HT-29 (cell line): ENCODE results near the gene LRRC26. TPM values are rescaled to one million over a fixed set of nuclear protein-coding genes. Genes with fewer than 3 reads are reported as not detected.
A peak's percentile ranks its signal among the peaks of the same experiment; 100 is the strongest.

Experiments
- DNase-seq: peaks from one replicate; pipeline ENCODE4 v3.0.0-alpha.2; 2015; ENCODE audit warnings: low spot score
- total RNA-seq: library from RNA; depleted of rRNA; stranded (reverse); fragments of >200 nt; shearing (Covaris generic); gene quantifications from 2 replicates; pipeline ENCODE4 v1.2.3, GENCODE V29; 2014

Gene LRRC26
- total RNA-seq, 1 experiment from 2014 or later, result 0.43 TPM

DNA sequence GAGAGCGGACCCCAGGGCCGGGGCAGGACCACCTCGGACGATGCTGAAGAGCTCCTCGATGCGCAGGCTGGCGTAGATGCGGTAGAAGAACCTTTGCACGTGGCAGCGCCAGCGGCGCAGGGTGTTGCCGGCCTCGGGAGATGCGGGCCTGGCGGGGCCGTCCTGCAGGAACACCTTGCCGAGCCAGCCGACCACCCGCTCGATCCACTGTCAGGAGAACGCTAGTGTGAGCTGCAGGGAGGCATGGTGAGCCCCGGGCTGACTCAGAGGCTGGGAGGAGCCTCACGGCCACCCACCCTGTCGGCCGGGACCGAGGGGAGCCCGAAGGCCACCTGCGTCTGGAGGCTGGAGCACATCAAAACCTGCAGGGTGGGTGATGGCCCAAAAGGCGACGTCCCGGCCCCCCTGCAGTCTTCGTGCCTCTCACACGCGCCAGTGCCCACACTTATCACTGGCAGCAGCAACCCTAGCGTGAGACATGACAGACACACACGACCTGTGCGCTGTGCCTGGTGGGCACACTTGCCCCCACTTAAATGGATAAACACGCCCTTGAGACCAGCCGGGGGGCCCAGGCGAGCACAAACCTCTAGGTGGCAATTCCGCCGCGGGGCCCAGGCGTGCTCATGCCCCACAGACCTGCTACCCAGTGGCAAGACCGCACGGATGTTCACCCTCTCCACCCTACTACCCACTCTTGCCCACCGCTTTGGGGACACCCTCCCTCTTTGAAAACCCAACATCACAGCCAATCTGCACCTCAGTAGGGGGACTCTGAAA lies 15.2 kb upstream of the LRRC26 start:
- DNase-seq, result no peak

DNA sequence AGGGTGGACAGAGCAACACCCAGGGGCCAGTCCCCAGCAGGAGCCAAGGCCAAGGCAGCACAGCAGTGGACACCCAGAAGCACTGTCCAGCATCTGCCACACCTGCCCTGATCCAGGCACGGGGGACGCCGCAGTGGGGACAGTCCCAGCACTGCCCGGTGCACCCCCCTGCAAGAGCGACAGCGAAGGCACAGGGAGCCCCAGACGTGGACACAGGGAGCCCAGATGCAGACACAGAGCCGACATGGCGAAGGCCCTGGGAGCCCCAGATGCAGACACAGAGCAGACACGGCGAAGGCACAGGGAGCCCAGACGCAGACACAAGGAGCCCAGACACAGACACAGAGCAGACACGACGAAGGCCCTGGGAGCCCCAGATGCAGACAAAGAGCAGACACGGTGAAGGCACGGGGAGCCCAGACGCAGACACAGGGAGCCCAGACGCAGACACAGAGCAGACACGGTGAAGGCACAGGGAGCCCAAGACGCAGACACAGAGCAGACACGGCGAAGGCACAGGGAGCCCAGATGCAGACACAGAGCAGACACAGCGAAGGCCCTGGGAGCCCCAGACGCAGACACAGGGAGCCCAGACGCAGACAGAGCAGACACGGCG lies 14.2 kb upstream of the LRRC26 start:
- no peak for DNase-seq

DNA sequence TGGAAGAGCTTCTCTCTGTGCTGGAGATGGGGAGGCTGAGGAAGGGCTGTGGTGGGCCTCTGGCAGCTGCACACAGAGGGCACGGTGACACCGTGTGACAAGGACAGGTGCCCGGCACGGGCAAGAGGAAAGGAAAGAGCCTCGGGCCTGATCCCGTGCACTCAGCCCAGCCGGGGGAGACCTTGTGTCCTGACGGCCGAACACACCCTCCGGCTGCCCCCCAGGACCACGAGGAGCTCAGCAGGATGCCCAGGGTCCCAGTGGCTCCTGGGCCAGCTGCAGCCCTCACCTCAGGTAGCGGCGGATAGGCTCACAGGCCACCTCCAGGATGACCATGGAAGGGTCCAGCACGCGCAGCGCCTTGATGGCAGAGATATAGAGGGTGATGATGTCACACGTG lies 13.0 kb upstream of the LRRC26 start:
- no peak for DNase-seq

DNA sequence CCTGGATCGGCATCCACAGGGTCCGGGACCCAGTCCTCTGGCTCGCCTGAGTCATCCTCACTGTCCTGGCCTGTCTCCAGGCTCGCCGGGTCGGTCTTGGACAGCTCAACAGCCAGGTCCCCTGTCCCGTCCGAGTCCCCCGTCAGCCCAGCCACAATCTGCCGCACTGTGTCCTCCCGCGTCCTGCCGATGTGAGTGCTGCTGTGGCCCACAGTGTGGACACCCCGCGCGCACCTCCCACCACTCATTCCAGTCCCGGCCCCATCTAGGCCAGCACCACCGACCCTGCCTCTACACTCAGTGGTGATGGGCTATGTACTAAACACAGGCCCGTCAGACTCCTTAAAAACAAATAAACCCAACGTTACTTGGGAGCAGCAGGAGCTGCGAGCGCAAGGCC lies 11.8 kb upstream of the LRRC26 start:
- no peak for DNase-seq

DNA sequence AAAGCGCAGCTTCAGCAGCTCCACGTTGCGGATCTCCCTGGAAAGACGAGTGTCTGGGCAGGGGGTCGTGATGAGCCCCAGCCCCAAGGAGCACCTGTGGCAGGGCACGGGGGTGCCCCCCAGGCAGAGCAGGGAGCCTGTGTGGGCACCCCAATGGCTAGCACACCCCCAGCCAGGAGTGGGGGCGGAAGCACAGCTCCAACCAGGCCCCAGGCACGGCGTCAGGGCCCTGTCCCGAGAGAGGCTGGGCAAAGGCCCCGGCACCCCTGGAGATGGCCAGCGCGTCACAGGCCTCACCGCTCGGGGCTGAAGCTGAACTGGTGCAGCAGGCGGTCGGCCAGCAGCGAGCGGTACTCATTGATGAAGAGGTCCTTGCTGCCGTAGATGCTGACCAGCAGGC lies 10.6 kb upstream of the LRRC26 start:
- no peak for DNase-seq

DNA sequence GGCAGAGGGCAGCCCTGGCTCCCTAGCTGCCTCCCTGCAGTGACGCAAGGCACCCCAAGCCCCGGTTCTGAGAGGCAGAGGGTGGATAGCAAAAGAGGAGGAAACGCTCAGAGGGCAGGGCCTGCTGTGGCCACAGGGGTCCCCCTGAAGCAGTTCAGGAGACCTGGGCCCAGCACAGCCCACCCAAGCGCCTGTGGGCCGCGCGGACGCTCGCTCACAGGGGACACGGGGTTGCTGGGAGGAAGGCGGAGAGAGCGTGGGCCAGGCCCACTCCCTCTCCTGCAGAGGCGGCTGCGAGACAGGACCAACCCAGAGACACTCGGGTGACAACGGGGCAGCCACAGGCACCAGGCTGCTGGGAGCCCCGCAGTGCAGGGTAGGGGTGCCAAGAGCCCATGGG lies 9.9 kb upstream of the LRRC26 start:
- DNase-seq, result no peak

DNA sequence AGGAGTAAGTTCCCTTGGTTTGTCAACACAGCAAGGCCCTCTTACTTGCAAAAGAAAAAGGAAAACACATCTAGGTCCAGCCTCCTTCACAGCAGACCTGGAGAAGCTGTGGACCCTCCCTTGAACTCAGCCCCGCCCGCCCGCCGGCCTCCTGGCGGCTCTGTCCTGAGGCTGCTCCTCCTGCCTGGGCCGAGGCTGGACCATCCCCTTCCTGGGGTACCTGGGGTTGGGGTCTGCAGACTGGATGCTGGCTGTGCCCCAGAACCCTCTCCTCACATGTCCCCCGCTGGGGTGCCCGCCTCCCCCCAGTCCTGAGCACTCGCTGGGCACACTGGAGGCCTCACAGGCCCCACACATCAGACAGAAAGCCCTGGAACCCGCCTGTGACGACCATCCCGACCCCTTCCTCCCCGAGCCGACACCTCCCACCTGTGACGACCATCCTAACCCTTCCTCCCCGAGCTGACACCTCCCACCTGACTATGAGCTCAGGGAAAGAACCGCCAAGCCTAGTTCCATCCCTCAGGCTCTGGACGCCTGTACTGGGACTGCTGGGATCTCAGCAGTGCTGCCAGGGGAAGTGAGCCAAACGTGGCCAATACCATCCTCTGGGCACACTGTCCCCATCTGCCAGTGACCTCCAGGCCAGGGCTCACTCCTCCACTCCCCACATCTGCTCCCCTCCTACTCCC lies 9.2 kb upstream of the LRRC26 start:
- DNase-seq, result no peak

DNA sequence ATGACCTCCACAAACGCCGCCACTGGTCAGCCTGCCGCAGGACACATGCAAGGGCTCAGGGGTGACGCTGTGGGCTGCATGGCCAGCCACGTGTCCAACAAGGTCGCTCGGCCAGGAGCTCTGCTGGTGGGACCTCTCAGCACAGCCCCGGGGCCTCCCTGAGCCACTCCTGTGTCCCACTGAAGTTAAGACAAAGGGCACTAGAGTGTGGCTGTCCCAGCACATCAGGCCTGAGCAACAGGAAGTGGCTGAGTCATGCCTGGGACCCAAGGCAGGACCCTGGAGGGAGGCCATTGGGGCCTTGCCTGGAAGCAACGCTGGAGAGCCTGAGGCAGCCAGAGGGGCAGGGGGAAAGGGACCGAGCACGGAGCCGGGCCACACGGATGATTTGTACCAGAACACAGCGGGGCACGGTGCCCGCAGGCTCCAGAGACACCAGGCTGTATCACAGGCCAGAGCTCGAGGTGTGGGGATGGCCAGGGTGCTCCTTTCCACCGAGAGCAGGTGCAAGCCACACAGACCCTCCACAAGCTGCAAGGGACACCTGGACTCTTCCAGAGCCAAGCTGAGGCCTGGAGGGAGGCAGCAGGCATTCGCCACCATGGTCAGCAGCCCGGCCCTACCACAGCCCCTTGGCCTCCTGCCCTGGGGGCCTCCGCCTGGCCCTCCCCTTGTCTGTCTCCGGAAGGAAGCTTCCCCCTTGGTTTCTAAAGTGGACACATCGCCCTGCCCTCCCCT lies 8.5 kb upstream of the LRRC26 start:
- no peak for DNase-seq

DNA sequence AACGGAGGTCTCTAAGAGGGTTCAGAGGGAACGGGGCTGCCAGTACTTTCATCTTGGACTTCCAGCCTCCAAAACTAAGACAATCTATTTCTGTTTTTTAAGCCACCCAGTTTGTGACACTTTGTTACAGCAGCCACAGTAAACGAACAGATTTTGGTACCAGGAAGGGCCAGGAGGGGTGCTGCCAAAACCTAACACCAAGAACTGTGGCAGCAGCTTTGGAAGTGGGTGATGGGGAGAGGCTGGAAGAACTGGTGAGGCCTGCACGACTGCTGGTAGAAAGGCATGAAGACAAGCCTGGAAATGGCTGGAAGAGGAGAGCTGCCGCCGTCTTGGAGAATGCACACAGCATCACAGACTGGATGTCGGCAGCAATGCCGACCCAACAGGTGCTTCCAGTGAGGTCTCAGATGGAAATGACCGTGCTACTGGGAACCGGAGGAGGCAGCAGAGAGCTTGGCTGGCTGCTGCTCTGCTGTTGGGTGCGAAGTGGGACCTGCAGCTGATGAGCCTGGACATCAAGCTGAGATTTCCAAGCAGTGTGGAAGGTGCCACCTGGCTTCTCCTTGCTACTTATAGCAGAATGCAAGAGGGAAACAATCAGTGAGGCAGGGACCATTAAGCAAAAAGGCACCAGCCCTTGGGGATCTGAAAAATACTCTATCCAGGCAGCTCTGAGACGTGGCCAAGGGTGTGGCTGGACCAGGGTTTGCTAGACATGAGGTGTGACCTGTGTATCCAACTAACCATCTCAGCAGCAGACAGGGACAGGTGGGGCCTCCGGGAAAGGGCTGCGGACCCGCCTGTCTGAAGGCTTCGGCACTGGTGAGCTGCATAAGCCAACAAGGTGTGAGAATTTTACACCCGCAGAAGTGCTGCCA lies 6.7 kb upstream of the LRRC26 start:
- peak; percentile 79 for DNase-seq

DNA sequence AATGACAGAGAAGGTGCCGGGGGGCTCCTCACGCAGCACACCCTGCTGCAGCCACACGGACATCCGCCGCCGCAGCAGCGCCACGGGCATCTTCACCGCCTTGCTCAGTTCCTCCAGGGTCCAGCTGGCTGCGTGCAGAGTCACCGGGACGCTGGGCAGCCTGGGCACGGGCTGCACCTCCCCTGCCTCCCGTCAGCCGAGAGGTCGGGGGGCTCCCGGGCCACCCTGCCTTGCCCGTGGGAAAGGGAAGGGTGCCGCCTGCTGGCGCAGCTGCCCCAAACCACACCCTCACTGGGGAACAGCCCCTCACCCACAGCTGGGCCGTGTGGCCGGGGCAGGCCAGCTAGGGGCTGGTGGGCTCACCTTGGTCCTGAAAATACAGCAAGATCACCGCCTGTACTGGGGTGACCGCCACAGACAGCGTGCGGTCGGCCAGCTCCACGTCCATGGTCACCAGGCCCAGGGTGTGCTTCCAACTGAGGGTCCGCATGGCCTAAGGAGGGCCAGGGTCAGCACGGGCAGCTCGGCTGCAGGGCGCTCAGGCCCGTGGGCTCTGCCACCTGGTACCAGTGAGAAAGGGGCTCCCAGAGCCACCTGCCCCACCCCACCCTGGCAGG lies 5.6 kb upstream of the LRRC26 start:
- DNase-seq, result no peak

DNA sequence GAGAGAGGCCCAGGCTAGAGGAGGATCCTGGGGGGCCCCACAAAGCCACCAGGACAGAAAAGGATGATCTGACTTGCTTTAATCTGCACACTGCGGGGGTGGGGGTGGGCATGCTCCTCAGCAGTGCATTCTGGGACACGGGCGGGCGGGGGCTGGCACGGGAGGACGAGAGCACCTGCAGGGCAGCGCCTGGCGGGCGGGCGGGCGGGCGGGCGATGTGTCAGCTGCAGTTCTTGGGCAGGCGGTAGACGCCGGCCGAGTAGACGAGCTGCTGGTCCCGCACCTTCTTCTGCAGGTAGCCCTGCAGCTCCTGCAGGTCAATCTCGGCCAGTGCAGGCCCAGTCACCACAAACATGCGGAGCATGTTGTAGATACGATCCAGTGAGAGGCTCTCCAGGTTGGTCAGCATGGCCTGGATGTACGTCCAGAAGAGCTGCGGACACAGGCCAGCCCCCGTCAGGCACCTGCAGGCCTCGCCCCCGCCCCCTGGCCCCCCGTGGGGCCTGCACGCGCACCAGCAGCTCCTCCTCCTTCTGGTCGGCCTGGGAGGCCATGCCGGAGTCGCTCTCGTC lies 5.0 kb upstream of the LRRC26 start:
- no peak for DNase-seq

DNA sequence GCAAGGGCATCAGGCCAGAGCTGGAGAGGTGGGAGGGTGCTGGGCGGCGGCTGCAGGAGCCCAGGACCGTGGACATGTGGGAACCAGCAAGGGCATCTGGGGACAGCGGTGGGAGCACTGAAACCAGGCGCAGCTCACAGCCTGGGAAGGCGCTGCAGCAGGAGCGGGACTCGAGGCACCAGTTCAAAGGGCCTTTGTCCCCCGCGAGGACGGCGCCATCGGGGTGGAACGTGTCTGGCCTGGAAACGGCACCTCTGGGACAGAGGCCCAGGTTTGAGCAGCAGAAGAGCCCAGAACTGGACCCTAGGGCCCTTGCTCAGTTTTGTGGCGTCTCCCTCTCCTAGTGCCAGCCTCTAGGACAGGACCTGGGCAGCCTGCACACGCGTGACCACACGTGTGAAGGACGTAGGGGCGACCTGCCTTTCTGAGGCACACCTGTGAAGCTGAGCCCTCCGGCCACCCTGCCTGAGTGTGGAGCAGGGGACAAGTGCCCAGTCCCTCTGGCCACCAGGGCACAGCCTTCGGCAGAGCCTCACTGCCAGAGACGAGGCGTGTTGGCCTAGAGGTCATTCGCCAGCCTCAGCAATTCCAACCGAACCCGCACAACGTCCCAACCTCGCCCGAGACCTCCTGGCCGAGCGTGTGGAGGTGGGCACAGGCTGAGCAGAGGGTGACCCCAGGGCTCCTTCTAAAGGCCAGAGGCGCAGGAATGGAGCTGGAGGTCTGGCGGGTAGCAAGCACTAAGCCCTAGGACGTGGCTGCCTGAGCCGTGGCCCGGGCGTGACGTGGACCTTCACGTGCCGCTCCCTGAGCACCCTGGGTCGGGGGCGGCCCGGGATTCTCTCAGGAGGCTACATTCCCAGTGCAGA lies 4.2 kb upstream of the LRRC26 start:
- DNase-seq, result no peak

DNA sequence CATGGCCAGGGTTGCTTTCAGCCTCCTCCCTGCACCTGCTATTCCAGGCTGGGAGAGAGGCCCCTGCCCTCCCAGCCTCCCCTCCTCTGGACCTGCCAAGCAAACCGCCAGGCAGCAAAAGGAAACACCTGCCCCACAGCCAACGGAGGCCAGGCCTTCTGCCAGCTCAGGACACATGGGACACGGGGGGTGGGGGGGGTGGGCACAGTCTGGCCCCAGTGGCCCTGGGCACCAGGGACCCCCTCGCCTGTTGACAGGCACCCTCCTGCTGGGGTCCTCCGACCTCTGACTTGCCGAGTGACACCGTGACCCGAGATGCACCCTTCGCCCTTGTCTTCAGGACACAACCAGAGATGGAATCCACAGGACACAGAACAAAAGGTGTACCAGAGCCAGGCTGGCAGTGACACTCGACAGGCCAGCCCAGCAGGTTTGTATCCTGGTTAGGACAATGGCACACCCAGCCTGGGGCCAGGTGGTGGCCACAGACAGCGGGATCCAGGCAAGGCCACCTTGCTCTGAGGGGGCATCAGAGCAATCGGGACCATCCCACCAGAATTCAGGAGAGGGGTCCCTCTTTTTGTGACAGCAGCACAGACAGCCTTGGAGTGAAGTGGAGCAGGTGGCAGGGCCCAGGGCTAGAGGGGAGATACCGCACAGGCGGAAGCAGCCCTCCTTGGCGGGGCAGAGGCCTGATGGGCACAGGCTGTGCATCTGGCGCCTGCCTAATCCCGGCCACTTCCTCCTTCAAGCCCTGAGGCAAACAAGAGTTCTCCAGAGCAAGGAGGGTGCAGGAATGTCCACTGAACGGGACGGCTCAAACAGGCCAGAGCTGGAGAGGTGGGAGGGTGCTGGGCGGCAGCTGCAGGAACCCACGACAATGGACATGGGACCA lies 3.3 kb upstream of the LRRC26 start:
- no peak for DNase-seq

DNA sequence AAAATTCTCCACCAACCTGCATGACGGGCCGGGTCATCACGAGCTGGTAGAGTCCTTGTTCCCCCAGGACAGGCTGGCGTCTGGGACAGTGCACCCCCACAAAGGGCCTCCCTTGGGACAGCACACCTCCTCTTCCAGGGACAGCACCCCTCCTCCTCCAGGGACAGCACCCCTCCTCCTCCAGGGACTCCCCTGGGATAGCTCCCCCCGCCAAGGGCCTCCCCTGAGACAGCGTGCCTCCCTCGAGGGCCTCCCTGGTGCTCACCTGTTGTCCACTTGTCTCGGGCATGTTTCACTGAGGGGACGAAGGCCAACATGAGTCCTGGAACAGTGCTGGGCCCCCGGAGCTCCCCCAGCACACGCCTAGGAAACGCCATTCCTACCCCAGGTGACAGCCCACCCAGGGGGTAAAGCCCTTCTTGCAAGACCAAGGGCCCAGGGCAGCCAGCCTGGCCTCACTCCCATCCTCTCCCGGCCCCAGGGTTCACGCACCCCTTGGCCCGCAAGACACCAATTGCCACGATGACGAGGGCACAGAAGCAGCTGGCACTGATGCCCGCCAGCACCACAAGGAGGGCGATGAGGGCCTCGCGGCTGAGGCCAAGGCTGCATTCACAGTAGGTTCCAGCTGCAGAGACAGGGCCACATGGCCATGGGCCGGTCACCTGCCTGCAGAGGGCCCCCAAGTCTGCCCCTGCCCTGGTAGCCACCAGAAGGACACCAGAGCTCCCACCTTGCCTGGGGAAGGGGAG lies 1.5 kb upstream of the LRRC26 start:
- DNase-seq, result no peak

DNA sequence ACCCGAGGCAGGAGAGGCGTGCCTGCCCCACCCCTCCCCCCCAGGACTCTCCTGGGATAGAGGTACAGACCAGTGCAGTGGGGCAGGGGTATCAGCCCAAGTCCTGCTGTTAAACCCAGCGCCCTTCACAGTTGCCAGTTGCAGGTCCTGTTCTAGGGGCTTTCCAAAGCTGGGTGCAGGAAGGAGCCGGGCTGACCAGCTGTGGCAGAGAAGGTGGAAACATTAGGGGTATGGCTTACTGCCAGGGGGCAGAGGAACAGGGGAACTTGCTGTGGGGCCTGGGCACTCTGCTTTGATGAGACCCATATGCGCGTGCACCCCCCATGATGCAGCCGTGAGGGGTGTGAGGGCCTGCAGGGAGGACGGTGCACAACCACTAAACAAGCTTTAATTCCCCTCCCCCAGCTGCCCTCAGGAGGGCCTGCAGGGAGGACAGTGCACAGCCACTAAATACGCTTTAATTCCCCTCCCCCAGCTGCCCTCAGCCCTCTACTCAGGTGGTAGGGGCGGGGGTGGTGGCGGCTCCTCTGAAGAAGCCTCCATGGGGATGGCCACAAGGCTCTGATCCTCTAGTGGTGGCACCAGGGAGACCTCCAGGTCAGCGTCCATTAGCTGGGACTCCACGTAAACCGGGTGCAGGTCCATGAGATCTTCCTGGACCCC lies 766 bp upstream of the LRRC26 start:
- DNase-seq, result no peak

DNA sequence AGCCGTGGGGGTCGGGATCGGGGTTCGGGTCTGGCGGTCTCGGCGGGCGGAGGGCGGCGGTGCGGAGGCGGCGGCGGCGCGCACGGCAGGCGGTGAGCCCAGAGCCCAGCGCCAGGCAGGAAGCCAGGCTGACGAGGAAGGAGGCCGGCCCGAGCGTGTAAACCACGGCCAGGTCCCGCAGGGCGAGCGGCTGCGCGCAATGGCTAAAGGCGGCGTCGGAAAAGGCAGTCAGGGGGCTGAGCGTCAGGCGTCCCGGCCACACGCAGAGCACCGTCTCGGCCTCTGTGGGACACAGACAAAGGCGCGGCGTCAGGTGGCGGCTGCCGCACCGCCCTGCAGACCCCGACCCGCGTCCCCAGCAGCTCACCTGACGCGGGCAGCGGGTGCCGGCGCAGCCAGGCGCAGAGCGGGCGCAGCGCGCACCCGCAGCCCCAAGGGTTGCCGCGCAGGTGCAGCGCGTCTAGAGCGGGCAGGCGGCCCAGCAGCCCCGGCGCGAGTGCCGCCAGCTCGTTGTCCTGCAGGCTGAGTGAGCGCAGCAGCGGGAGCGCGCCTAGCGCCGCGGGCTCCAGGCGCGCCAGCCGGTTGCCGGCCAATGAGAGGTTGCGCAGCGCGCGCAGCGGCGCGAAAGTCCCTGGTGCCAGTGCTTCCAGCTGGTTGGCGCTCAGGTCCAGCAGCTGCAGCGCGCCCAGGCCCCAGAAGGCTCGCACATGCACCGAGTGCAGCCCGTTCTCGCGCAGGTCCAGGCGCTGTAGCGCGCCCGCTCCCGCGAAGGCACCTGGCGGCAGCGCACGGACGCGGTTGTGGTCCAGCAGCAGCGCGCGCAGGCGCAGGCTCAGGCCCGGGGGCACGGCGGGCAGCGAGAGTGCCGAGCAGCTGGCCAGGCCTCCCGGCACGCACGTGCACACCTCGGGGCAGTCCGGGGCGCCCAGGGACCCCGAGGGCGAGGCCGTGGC lies 671 bp downstream of the LRRC26 start:
- peak; percentile 69 for DNase-seq
